ENCODE measurements around the gene MUC5AC.
"Not testable (repeated sequence)": the region's sequence is repeated elsewhere in the genome, so short reads cannot be mapped to it uniquely, and the experiment has no call there.

MUC5AC gene

DNA sequence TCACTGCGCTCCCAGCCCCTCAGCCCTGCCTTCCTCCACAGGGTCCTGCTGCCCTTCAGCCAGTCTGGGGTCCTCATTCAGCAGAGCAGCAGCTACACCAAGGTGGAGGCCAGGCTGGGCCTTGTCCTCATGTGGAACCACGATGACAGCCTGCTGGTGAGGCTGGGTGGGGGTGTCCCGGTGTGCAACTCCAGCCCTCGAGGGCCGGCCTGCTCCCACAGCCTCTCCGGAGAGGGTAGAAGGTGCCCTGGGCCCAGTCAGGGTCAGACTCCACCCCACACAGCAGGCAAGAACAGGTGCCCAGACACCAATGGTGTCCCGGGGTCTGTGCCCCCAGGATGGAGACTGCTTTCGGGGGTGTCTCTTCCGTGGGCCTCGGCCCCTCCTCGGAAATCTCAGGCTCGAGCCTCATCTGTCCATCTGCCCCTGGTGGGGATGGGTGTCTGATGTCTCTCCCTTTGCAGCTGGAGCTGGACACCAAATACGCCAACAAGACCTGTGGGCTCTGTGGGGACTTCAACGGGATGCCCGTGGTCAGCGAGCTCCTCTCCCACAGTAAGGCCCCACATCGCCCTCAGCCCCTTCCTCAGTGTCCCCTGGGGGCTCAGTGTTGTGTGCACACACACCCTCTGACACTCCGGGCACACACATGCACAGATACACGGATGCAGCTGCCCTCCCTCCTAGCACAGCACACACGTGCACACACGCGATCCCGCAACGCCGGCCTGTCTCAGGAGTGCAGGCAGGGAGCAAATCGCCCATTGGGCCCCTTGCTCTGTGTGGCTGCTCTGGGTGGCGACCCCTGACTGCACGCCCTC lies 4.9 kb downstream of the MUC5AC start:
- DNase-seq = no peak

DNA sequence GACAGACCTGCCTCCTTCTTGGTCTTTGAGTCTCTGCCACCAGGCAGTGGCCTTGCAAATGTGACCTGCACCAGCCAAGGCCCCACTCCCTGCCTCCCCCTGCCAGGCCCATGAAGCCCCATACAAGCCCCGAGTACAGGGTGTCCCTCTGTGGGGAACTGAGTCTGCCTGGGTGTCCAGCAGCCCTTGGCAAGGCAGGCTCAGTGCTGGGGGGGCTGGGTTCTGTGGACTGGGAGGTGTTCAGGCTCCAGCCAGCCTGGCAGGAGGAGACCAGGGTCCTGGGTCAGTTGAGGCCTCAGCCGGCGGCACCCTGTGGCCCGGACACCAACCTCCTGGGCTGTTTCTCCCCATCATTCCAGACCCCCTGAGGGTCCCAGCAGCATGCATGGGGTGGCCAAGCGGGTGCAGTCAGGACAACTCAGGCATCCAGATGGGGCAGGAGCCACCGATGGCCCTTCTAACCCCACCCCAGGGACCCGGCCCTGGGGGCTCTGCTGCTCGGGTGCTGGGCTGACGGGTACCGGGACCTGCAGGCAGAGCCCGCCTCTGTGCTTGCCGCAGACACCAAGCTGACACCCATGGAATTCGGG lies 5.7 kb downstream of the MUC5AC start:
- no peak for DNase-seq

DNA sequence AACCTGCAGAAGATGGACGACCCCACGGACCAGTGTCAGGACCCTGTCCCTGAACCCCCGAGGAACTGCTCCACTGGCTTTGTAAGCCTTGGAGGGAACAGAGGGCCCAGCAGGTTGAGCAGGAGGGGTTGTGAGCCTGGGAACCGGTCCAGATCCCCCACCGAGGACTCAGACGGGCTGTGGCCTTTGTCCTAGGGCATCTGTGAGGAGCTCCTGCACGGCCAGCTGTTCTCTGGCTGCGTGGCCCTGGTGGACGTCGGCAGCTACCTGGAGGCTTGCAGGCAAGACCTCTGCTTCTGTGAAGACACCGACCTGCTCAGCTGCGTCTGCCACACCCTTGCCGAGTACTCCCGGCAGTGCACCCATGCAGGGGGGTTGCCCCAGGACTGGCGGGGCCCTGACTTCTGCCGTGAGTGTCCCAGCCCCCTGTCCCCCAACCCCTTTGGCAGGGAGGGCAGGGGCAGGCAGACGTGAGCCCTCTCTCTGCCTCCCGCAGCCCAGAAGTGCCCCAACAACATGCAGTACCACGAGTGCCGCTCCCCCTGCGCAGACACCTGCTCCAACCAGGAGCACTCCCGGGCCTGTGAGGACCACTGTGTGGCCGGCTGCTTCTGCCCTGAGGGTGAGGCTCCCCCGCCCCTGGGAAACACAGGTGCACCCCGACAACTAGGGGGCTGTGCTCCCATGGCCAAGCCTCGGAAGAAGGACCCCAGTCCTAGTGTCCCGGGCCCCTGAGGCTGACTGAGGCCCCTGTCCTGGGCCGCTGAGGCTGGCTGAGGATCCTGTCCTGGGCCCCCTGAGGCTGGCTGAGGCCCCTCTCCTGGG lies 6.4 kb downstream of the MUC5AC start:
- DNase-seq = no peak

DNA sequence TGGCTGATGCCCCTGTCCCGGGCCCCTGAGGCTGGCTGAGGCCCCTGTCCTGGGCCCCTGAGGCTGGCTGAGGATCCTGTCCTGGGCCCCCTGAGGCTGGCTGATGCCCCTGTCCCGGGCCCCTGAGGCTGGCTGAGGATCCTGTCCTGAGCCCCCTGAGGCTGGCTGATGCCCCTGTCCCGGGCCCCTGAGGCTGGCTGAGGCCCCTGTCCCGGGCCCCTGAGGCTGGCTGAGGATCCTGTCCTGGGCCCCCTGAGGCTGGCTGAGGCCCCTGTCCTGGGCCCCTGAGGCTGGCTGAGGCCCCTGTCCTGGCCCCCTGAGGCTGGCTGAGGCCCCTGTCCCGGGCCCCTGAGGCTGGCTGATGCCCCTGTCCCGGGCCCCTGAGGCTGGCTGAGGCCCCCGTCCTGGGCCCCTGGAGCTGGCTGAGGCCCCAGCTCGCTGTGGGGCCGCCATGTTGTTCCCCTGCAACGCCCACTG lies 7.1 kb downstream of the MUC5AC start:
- DNase-seq = not testable (repeated sequence)

DNA sequence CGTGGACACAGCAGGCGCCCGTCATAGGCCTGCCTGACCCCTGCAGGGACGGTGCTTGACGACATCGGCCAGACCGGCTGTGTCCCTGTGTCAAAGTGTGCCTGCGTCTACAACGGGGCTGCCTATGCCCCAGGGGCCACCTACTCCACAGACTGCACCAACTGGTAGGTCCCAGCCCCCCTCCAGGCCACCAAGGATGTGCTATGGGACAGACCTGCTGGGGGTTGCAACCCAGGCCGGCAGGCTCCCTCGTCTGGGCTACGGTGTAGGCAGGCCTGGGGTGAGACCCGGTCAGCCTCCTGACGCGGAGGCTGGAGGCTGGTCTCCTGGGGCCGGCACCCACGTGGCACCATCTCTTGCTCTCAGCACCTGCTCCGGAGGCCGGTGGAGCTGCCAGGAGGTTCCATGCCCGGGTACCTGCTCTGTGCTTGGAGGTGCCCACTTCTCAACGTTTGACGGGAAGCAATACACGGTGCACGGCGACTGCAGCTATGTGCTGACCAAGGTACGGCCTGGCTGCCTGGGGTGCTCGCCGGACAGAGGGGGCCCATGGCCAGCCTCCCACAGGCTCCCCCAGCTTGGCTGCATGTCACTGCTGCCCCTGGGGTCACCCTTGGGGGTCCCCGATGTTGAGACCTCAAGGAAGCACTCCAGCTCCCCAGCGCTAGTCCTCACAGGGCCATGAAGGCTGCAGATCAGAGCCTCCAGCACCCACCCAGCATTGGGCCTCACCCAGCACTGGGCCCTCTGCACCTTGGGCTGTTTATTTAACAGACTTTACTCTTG lies 7.7 kb downstream of the MUC5AC start:
- DNase-seq = no peak

DNA sequence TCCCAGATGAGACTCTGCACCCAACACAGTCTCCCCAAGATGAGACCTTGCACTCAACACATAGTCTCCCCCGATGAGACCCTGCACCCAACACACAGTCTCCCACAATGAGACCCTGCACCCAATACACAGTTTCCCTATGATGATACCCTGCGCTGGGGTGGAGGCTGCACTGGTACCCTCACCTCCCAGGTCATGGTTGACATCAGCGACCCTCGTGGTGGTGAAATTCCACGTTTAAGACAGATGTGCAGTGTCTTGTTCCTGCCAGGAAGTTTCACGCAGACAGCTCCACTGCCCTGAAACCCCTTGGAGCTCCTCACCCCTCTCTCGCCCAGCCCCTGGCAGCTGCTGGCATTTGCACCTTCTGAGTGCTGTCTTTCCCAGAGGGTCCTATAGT lies 9.5 kb downstream of the MUC5AC start:
- no peak for DNase-seq

DNA sequence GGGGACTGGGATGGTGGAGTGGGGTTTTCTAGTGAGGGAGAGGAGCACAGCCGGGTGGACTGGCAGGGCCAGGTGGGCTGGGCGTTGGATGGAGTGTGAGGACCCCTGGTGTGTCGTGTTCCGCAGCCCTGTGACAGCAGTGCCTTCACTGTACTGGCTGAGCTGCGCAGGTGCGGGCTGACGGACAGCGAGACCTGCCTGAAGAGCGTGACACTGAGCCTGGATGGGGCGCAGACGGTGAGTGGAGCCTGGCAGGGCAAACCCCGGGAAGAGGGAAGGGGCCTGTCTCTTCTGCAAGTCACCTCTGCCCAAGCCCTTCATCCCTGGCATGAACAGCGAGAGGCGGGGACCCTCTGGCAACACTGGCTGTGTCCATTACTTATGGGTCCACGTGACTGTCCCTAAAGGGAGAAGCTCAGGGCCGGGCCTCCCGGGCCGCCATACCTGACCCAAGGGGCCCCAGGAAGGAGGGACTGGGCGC lies 10.0 kb downstream of the MUC5AC start:
- DNase-seq = no peak

DNA sequence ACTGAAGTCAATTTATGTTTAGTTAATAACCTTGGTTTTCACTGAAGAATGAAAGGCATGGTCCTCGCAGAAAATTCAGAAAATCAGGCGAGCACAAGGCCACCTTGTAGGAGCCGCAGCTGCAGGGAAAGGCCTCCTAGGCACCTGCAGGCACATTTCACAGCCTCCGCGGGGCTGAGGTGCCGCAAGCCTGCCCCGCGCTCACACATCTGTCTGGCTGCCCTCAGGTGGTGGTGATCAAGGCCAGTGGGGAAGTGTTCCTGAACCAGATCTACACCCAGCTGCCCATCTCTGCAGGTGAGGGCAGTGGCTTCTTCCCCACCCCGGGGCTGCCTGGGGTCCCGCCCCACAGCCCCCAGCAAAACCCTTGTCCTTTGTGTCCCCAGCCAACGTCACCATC lies 10.5 kb downstream of the MUC5AC start:
- no peak for DNase-seq

DNA sequence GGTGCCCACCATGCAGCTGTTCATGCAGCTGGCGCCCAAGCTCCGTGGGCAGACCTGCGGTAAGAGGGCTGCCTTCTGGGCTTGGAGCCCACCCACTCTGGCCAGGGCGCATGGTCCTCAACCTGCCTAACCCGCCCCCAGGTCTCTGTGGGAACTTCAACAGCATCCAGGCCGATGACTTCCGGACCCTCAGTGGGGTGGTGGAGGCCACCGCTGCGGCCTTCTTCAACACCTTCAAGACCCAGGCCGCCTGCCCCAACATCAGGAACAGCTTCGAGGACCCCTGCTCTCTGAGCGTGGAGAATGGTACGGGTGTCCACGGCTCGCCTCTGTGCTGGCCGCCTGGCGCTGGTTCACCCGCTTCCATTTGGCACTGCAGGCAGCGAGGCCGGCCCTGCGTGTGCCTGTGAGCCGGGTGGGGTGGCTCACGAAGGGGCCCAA lies 11.0 kb downstream of the MUC5AC start:
- no peak for DNase-seq

DNA sequence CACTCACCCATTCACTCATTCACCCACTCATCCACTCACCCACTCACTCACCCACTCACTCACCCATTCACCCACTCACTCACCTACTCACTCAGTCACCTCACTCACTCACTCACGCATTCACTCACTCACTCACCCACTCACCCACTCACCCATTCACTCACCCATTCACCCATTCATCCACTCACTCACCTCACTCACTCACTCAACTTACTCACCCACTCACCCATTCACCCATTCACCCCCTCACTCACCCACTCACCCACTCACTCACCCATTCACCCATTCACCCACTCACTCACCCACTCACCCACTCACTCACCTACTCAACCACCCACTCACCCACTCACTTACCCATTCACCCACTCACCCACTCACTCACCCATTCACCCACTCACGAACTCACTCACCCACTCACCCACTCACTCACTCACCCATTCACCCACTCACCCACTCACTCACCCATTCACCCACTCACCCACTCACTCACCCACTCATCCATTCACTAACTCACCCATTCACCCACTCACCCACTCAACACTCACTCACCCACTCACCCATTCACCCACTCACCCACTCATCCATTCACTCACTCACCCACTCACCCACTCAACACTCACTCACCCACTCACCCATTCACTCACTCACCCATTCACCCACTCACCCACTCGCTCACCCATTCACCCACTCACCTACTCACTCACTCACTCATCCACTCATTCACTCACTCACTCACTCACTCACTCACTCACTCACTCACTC lies 13.7 kb downstream of the MUC5AC start:
- DNase-seq = no peak

DNA sequence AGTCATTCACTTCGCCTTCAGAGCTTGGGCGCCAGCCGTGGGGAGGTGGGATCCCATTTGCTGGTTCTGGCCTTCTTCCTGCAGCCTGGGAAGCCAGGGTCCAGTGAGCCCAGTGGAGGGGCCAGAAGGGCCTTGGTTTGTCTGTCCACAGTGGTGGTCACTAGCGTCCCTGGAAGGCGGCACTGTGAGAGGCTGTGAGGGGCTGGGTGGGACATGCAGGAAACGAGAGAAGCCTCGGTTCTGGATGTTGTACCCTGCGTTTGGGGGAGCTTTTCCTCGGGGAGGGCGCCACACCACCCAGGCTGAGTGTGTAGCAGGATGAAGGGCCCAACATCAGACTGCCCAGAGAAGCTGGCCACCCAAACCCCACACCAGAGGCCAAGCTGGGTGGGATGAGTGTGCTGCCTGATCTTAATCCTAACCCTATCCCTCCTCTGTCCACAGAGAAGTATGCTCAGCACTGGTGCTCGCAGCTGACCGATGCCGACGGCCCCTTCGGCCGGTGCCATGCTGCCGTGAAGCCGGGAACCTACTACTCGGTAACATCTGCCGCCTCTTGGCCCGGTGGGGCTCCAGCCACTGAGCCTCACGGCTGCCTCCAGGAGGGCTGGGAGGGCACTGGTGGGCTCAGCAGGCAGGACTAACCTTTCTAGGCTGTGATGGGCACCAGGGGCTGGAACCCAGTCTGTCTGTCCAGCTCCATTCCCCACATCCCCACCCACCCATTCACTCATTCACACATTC lies 14.4 kb downstream of the MUC5AC start:
- no peak for DNase-seq

DNA sequence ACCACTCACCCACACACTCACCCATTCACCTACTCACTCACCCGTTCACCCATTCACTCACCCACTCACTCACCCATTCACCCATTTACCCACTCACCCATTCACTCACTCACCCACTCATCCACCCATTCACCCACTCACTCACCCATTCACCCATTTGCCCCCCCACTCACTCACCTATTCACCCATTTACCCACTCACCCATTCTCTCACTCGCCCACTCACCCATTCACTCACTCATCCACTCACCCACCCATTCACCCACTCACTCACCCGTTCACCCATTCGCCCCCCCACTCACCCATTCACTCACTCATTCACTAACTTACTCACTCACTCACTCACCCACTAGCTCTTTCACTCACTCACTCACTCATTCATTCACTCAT lies 15.0 kb downstream of the MUC5AC start:
- DNase-seq = no peak

DNA sequence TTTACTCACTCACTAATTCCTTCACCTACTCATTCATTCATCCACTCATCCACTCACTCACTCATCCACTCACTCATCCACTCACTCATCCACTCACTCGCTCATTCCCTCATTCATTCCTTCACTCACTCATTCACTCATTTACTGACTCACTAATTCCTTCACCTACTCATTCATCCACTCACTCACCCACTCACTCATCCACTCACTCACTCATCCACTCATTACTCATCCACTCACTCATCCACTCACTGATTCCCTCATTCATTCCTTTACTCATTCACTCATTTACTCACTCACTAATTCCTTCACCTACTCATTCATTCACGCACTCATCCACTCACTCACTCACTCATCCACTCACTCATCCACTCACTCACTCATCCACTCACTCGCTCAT lies 15.6 kb downstream of the MUC5AC start:
- not testable (repeated sequence) for DNase-seq

DNA sequence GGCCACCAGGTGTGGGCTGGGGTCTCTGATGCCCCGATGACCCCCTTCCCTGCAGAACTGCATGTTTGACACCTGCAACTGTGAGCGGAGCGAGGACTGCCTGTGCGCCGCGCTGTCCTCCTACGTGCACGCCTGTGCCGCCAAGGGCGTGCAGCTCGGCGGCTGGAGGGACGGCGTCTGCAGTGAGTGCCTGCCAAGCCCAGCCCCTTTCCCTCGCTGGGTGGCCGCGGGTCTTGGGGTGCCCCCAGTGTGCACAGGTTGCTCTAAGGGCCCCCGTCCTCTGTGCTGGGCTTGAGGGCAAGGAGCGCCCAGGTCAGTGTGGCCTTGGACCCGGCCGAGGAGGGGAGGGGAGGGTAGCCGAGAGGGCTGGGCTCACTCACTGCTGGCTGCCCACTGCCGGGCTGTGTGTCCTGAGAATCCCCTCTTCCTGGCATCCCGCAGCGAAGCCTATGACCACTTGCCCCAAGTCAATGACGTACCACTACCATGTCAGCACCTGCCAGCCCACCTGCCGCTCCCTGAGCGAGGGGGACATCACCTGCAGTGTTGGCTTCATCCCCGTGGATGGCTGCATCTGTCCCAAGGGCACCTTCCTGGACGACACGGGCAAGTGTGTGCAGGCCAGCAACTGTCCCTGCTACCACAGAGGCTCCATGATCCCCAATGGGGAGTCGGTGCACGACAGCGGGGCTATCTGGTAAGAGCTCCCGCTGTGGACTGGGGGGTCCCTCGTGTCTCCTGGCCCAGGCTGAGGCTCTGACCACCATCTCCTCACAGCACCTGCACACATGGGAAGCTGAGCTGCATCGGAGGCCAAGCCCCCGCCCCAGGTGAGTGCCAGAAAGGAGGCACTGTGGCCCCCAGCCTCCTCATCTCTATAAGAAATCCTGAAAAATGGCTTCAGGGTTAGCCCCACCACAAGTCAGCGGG lies 17.0 kb downstream of the MUC5AC start:
- DNase-seq = no peak

DNA sequence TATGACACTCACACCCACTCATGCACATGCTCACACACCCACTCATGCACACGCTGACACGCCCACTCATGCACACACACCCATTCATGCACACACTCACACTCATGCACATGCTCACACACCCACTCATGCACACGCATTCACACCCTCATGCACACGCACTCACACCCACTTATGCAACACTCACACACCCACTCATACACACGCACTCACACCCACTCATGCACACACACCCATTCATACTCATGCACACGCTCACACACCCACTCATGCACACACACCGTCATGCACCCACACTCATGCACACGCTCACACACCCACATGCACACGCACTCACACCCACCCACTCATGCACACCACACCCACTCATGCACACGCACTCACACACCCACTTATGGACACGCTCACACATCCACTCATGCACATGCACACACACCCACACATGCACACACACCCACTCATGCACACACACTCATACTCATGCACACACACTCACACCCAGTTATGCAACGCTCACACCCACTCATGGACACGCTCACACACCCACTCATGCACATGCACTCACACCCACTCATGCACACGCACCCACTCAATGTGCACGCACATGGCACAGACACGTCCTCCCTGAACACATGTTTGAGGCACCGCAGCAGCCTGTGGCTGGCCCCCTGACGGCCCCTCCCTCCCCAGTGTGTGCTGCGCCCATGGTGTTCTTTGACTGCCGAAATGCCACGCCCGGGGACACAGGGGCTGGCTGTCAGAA lies 17.9 kb downstream of the MUC5AC start:
- DNase-seq = no peak

DNA sequence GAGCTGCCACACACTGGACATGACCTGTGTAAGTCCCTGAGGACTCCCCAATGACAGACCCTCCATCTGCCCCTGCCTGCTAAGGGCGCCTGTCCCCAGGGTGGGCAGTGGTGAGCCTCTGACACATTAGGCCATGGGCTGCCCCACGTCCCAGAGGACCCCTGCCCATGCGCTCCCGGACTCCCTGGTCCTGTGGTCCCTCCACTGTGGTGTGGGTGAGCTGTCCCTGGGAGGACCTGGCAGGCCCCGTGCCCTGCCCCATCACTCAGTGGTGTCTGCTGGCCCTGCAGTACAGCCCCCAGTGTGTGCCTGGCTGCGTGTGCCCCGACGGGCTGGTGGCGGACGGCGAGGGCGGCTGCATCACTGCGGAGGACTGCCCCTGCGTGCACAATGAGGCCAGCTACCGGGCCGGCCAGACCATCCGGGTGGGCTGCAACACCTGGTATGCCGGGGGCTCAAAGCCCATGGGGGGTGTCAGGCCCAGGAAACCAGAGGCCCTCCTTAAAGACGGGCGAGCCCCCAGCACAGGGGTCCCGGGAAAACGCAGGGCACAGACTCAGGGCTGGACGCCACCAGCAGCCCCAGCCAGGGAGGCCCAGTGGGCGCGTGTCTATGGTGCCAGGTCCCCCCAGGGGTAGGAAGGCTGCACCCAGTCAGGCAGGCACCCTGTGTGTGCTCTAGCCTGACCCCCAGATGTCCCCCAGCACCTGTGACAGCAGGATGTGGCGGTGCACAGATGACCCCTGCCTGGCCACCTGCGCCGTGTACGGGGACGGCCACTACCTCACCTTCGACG lies 18.7 kb downstream of the MUC5AC start:
- no peak for DNase-seq

DNA sequence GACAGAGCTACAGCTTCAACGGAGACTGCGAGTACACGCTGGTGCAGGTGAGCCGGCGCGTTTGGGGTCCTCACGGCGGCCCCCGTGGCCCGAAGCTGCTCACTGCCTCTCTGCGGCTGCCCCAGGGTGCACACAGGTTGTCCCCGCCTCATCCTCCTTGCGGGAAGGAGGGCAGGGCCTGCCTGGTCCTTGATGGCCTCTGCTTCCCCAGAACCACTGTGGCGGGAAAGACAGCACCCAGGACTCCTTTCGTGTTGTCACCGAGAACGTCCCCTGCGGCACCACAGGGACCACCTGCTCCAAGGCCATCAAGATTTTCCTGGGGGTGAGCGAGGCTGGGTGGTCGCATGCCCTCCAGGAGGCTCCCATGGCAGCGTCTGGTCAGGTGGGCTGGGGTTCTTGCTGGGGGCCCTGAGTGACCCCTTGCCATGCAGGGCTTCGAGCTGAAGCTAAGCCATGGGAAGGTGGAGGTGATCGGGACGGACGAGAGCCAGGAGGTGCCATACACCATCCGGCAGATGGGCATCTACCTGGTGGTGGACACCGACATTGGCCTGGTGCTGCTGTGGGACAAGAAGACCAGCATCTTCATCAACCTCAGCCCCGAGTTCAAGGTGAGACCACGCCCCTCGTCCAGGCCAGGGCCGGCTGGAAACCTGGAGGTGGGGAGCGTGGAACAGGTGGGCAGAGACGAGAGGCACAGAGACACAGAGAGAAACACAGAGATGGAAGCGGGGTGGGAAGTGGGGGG lies 19.4 kb downstream of the MUC5AC start:
- no peak for DNase-seq

DNA sequence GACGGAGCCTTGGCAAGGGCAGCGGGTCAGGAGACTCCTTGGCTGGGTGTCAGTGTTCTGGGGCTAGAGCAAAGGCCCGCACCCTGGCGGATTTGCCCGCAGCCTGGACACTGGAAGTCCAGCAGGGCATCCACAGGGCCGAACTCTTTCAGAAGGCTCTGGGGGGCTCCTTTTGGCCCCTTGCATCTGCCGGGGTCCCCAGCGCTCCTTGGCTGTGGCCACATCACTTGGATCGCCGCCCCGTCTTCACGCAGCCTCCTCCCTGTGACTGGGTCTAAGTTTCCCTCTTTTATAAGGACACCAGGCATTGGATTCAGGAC lies 20.0 kb downstream of the MUC5AC start:
- no peak for DNase-seq
